WTC11 (cell line): ENCODE data around the gene DRP2. TPM values are rescaled to one million over a fixed set of nuclear protein-coding genes. Genes with fewer than 3 reads are reported as not detected.

Experiments used
- ATAC-seq: fragments of 200-7000 bp; cut with Tn5 transposase; 2 replicates; pipeline ENCODE4 v1.10.0; 2021; ENCODE audit warnings: mild to moderate bottlenecking, moderate library complexity
- CTCF ChIA-PET: fragments of 300-600 bp; sonication (Branson Sonifier 250); formaldehyde crosslinking; loops from one replicate; lab custom pipeline; 2021; ENCODE audit warnings: antibody characterized with exemption; lab: Charles Lee
- POLR2A ChIA-PET: fragments of 350-600 bp; sonication (Branson Sonifier 250); formaldehyde crosslinking; loops from one replicate; lab custom pipeline; 2021; ENCODE audit warnings: antibody characterized with exemption; lab: Charles Lee
- DNase-seq: peaks from one replicate; pipeline ENCODE4 v3.0.0; 2021; ENCODE audit warnings: low spot score
- H3K27ac Mint-ChIP-seq: 2 replicates; pipeline ENCODE4 v1.8.0; 2021; ENCODE audit warnings: mixed read lengths
- H3K27me3 Mint-ChIP-seq: 2 replicates; pipeline ENCODE4 v1.8.0; 2021; ENCODE audit warnings: low read depth, mild to moderate bottlenecking, moderate library complexity, mixed read lengths
- H3K36me3 Mint-ChIP-seq: 2 replicates; pipeline ENCODE4 v1.8.0; 2021; ENCODE audit warnings: mixed read lengths
- H3K4me1 Mint-ChIP-seq: 2 replicates; pipeline ENCODE4 v1.8.0; 2022; ENCODE audit warnings: mixed read lengths
- H3K4me3 Mint-ChIP-seq: 2 replicates; pipeline ENCODE4 v1.8.0; 2021; ENCODE audit warnings: mild to moderate bottlenecking, moderate library complexity, mixed read lengths
- H3K9me3 Mint-ChIP-seq: 2 replicates; pipeline ENCODE4 v1.8.0; 2021; ENCODE audit warnings: mixed read lengths
- CBFB ChIP-seq: sonication (generic); formaldehyde crosslinking; IDR thresholded peaks from 2 replicates; pipeline ENCODE4 v1.8.1; 2022; ENCODE audit warnings: mild to moderate bottlenecking, low read depth, missing genetic modification reagents
- ELF4 ChIP-seq: sonication (generic); formaldehyde crosslinking; IDR thresholded peaks from 2 replicates; pipeline ENCODE4 v1.8.1; 2022; ENCODE audit warnings: low read depth, mild to moderate bottlenecking, moderate library complexity, missing genetic modification reagents
- ESRRA ChIP-seq: sonication (generic); formaldehyde crosslinking; IDR thresholded peaks from 2 replicates; pipeline ENCODE4 v1.8.1; 2022; ENCODE audit warnings: mild to moderate bottlenecking, missing genetic modification reagents, borderline replicate concordance
- HMGA2 ChIP-seq: fragments of 250-450 bp; sonication (Bioruptor Pico); IDR thresholded peaks from 2 replicates; pipeline ENCODE4 v1.4.0; 2021; ENCODE audit warnings: mild to moderate bottlenecking, moderate library complexity
- KAT7 ChIP-seq: sonication (generic); formaldehyde crosslinking; IDR thresholded peaks from 2 replicates; pipeline ENCODE4 v1.8.1; 2023; ENCODE audit warnings: missing genetic modification reagents, mild to moderate bottlenecking, borderline replicate concordance
- NR1H2 ChIP-seq: sonication (generic); formaldehyde crosslinking; IDR thresholded peaks from 2 replicates; pipeline ENCODE4 v1.9.0; 2021; ENCODE audit warnings: mild to moderate bottlenecking, moderate library complexity, missing genetic modification reagents
- NR3C1 ChIP-seq: sonication (generic); formaldehyde crosslinking; conservative IDR thresholded peaks from 2 replicates; pipeline ENCODE4 v1.8.1; 2023; ENCODE audit warnings: low read depth, mild to moderate bottlenecking, missing genetic modification reagents
- RELA ChIP-seq: sonication (generic); formaldehyde crosslinking; IDR thresholded peaks from 2 replicates; pipeline ENCODE4 v1.8.1; 2022; ENCODE audit warnings: missing genetic modification reagents, mild to moderate bottlenecking, borderline replicate concordance
- SOX15 ChIP-seq: fragments of 250-450 bp; sonication (Bioruptor Pico); IDR thresholded peaks from 2 replicates; pipeline ENCODE4 v1.9.0; 2021; ENCODE audit warnings: mild to moderate bottlenecking
- TCF7 ChIP-seq: sonication (generic); formaldehyde crosslinking; IDR thresholded peaks from 2 replicates; pipeline ENCODE4 v1.8.0; 2022; ENCODE audit warnings: mild to moderate bottlenecking, low read depth, missing genetic modification reagents, moderate library complexity
- TP53 ChIP-seq: sonication (generic); formaldehyde crosslinking; IDR thresholded peaks from 2 replicates; pipeline ENCODE4 v1.8.1; 2023; ENCODE audit warnings: mild to moderate bottlenecking, missing genetic modification reagents
- ZBTB21 ChIP-seq: sonication (generic); formaldehyde crosslinking; IDR thresholded peaks from 2 replicates; pipeline ENCODE4 v1.8.1; 2023; ENCODE audit warnings: mild to moderate bottlenecking, missing genetic modification reagents, borderline replicate concordance
- ZNF121 ChIP-seq: sonication (generic); formaldehyde crosslinking; IDR thresholded peaks from 2 replicates; pipeline ENCODE4 v1.8.0; 2023; ENCODE audit warnings: missing genetic modification reagents
- total RNA-seq: library from RNA; stranded (reverse); gene quantifications from 3 replicates; pipeline ENCODE4 v1.2.3, GENCODE V29; 2021
- TF ChIP-seq, protein P1 (sequence below): sonication (generic); formaldehyde crosslinking; IDR thresholded peaks from 2 replicates; pipeline ENCODE4 v1.8.1; 2023; ENCODE audit warnings: mild to moderate bottlenecking, missing genetic modification reagents, borderline replicate concordance
- TF ChIP-seq, protein P2 (sequence below): sonication (generic); formaldehyde crosslinking; IDR thresholded peaks from 2 replicates; pipeline ENCODE4 v1.8.1; 2022; ENCODE audit warnings: mild to moderate bottlenecking, missing genetic modification reagents, moderate library complexity, borderline replicate concordance
- TF ChIP-seq, protein P3 (sequence below): sonication (generic); formaldehyde crosslinking; IDR thresholded peaks from 2 replicates; pipeline ENCODE4 v1.8.1; 2023; ENCODE audit warnings: mild to moderate bottlenecking, missing genetic modification reagents, moderate library complexity
- TF ChIP-seq, protein P4 (sequence below): sonication (generic); formaldehyde crosslinking; IDR thresholded peaks from 2 replicates; pipeline ENCODE4 v1.8.1; 2023; ENCODE audit warnings: mild to moderate bottlenecking, missing genetic modification reagents
- TF ChIP-seq, protein P5 (sequence below): sonication (generic); formaldehyde crosslinking; conservative IDR thresholded peaks from 2 replicates; pipeline ENCODE4 v1.8.1; 2023; ENCODE audit warnings: mild to moderate bottlenecking, low read depth, missing genetic modification reagents, moderate library complexity
- TF ChIP-seq, protein P6 (sequence below): sonication (generic); formaldehyde crosslinking; IDR thresholded peaks from 2 replicates; pipeline ENCODE4 v1.8.0; 2022; ENCODE audit warnings: mild to moderate bottlenecking, missing genetic modification reagents

Gene DRP2
- total RNA-seq, 1 experiment from 2014 or later, result 0.52 TPM

DNA sequence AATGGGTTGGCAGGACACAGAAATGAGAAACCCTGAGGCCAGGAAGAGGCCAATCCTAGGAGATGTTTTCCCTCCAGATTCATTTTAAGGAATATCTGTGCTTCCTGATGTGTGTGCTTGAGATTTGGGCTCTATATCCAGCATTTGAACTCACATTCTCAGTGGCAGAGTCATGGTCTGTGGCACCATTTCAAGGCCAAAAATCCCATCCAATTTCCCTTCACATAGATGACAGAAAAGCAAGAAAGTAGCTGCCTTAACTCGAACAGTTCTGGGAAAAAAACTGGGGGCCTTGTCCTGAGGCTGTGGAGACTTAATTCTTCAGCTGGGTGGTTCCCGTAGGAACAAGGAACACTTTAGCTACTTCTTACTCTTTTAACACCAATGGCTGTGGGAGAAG, 44.2 kb downstream of the DRP2 start (continued):
- TF ChIP-seq, protein P1, sequence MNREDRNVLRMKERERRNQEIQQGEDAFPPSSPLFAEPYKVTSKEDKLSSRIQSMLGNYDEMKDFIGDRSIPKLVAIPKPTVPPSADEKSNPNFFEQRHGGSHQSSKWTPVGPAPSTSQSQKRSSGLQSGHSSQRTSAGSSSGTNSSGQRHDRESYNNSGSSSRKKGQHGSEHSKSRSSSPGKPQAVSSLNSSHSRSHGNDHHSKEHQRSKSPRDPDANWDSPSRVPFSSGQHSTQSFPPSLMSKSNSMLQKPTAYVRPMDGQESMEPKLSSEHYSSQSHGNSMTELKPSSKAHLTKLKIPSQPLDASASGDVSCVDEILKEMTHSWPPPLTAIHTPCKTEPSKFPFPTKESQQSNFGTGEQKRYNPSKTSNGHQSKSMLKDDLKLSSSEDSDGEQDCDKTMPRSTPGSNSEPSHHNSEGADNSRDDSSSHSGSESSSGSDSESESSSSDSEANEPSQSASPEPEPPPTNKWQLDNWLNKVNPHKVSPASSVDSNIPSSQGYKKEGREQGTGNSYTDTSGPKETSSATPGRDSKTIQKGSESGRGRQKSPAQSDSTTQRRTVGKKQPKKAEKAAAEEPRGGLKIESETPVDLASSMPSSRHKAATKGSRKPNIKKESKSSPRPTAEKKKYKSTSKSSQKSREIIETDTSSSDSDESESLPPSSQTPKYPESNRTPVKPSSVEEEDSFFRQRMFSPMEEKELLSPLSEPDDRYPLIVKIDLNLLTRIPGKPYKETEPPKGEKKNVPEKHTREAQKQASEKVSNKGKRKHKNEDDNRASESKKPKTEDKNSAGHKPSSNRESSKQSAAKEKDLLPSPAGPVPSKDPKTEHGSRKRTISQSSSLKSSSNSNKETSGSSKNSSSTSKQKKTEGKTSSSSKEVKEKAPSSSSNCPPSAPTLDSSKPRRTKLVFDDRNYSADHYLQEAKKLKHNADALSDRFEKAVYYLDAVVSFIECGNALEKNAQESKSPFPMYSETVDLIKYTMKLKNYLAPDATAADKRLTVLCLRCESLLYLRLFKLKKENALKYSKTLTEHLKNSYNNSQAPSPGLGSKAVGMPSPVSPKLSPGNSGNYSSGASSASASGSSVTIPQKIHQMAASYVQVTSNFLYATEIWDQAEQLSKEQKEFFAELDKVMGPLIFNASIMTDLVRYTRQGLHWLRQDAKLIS (CRISPR knock-in tag), result no peak
- TF ChIP-seq, protein P2, sequence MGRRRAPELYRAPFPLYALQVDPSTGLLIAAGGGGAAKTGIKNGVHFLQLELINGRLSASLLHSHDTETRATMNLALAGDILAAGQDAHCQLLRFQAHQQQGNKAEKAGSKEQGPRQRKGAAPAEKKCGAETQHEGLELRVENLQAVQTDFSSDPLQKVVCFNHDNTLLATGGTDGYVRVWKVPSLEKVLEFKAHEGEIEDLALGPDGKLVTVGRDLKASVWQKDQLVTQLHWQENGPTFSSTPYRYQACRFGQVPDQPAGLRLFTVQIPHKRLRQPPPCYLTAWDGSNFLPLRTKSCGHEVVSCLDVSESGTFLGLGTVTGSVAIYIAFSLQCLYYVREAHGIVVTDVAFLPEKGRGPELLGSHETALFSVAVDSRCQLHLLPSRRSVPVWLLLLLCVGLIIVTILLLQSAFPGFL, result no peak
- no peak for TF ChIP-seq TCF7 (CRISPR knock-in tag)
- no peak for TF ChIP-seq HMGA2
- TF ChIP-seq, protein P3, sequence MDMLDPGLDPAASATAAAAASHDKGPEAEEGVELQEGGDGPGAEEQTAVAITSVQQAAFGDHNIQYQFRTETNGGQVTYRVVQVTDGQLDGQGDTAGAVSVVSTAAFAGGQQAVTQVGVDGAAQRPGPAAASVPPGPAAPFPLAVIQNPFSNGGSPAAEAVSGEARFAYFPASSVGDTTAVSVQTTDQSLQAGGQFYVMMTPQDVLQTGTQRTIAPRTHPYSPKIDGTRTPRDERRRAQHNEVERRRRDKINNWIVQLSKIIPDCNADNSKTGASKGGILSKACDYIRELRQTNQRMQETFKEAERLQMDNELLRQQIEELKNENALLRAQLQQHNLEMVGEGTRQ, result no peak
- no peak for TF ChIP-seq RELA (CRISPR knock-in tag)
- TF ChIP-seq ZBTB21 (CRISPR knock-in tag), result no peak
- TF ChIP-seq NR3C1, result no peak
- TF ChIP-seq, protein P4, sequence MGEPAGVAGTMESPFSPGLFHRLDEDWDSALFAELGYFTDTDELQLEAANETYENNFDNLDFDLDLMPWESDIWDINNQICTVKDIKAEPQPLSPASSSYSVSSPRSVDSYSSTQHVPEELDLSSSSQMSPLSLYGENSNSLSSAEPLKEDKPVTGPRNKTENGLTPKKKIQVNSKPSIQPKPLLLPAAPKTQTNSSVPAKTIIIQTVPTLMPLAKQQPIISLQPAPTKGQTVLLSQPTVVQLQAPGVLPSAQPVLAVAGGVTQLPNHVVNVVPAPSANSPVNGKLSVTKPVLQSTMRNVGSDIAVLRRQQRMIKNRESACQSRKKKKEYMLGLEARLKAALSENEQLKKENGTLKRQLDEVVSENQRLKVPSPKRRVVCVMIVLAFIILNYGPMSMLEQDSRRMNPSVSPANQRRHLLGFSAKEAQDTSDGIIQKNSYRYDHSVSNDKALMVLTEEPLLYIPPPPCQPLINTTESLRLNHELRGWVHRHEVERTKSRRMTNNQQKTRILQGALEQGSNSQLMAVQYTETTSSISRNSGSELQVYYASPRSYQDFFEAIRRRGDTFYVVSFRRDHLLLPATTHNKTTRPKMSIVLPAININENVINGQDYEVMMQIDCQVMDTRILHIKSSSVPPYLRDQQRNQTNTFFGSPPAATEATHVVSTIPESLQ, result no peak
- no peak for TF ChIP-seq TP53 (CRISPR knock-in tag)
- no peak for TF ChIP-seq ELF4 (CRISPR knock-in tag)

DNA sequence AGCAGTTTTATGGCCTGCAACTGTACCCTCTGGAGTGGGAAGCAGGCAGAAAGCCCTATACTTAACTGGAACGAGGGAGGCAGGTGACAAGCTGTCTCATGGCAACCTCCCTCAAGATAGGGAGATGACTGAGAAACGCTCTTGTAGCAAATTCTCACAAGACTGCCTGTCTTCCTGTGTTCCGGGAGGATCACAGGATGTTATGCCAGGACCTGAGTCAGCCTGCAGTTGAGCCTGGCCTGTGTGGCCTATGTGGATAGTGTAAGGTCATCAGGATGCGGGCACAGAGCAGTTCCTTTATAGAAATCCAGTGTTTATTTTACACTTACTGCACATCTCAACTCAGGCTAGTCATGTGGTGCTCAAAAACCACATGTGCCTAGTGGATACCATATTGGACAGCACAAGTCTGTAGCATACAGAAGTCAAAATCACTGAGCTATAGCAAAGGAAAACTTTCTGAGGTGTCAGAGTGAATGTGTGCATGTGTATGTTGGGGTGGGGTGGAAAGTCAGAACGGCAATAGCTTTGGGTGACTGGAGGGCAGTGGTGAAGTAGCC, 46.4 kb downstream of the DRP2 start:
- no peaks in the 10 kb centered on the region for H3K36me3 Mint-ChIP-seq
- no peaks in the 10 kb centered on the region for H3K4me1 Mint-ChIP-seq
- ATAC-seq, result no peak
- no peaks in the 10 kb centered on the region for H3K9me3 Mint-ChIP-seq
- CTCF ChIA-PET, result no interaction called here
- DNase-seq, result no peak
- POLR2A ChIA-PET, result no interaction called here
- H3K27me3 Mint-ChIP-seq, result no peaks in the 10 kb centered on the region; the same call in 1 of the 2 replicates
- no peak overlapping the region for H3K27ac Mint-ChIP-seq
- no peak overlapping the region for H3K4me3 Mint-ChIP-seq
- no peak for TF ChIP-seq ZBTB21 (CRISPR knock-in tag)
- TF ChIP-seq, protein P5, sequence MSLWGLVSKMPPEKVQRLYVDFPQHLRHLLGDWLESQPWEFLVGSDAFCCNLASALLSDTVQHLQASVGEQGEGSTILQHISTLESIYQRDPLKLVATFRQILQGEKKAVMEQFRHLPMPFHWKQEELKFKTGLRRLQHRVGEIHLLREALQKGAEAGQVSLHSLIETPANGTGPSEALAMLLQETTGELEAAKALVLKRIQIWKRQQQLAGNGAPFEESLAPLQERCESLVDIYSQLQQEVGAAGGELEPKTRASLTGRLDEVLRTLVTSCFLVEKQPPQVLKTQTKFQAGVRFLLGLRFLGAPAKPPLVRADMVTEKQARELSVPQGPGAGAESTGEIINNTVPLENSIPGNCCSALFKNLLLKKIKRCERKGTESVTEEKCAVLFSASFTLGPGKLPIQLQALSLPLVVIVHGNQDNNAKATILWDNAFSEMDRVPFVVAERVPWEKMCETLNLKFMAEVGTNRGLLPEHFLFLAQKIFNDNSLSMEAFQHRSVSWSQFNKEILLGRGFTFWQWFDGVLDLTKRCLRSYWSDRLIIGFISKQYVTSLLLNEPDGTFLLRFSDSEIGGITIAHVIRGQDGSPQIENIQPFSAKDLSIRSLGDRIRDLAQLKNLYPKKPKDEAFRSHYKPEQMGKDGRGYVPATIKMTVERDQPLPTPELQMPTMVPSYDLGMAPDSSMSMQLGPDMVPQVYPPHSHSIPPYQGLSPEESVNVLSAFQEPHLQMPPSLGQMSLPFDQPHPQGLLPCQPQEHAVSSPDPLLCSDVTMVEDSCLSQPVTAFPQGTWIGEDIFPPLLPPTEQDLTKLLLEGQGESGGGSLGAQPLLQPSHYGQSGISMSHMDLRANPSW (CRISPR knock-in tag), result no peak
- no peak for TF ChIP-seq CBFB (CRISPR knock-in tag)
- TF ChIP-seq, protein P1 (CRISPR knock-in tag), result no peak
- TF ChIP-seq SOX15 (CRISPR knock-in tag), result no peak
- TF ChIP-seq NR1H2 (CRISPR knock-in tag), result no peak
- TF ChIP-seq ESRRA (CRISPR knock-in tag), result no peak
- TF ChIP-seq ELF4 (CRISPR knock-in tag), result no peak
- no peak for TF ChIP-seq TCF7 (CRISPR knock-in tag)
- no peak for TF ChIP-seq ZNF121 (CRISPR knock-in tag)
- TF ChIP-seq, protein P6, sequence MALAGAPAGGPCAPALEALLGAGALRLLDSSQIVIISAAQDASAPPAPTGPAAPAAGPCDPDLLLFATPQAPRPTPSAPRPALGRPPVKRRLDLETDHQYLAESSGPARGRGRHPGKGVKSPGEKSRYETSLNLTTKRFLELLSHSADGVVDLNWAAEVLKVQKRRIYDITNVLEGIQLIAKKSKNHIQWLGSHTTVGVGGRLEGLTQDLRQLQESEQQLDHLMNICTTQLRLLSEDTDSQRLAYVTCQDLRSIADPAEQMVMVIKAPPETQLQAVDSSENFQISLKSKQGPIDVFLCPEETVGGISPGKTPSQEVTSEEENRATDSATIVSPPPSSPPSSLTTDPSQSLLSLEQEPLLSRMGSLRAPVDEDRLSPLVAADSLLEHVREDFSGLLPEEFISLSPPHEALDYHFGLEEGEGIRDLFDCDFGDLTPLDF (CRISPR knock-in tag), result no peak
- no peak for TF ChIP-seq KAT7
- TF ChIP-seq HMGA2, result no peak
